Neural cell (in vitro differentiated cells): ENCODE data around the gene HEG1. TPM values are rescaled to one million over a fixed set of nuclear protein-coding genes. Genes with fewer than 3 reads are reported as not detected.

Source experiments
- H2AFZ ChIP-seq: fragments of 200-600, 300-800 bp; sonication (generic), shearing (Covaris generic); 2 replicates; pipeline ENCODE4 v1.6.0; 2014; ENCODE audit warnings: low read depth, mild to moderate bottlenecking, antibody characterized with exemption, low read length, moderate library complexity
- H3F3A ChIP-seq: fragments of 200-600 bp; shearing (Covaris generic); 2 replicates; pipeline ENCODE4 v1.6.1; 2016; ENCODE audit warnings: mild to moderate bottlenecking, moderate library complexity, mixed read lengths, antibody characterized with exemption, low read length; ENCODE audit not compliant: insufficient read depth, poor library complexity, severe bottlenecking
- H3K27ac ChIP-seq: fragments of 200-600, 300-800 bp; sonication (generic), shearing (Covaris generic); 2 replicates; pipeline ENCODE4 v1.5.1; 2014; ENCODE audit warnings: mild to moderate bottlenecking, low read length, moderate library complexity
- H3K27me3 ChIP-seq: fragments of 300-800, 200-600 bp; sonication (generic), shearing (Covaris generic); 2 replicates; pipeline ENCODE4 v1.6.0; 2014; ENCODE audit warnings: mild to moderate bottlenecking, low read depth, low read length, moderate library complexity; ENCODE audit not compliant: insufficient read depth
- H3K36me3 ChIP-seq: fragments of 300-800, 200-600 bp; sonication (generic), shearing (Covaris generic); 2 replicates; pipeline ENCODE4 v1.5.1; 2014; ENCODE audit warnings: mild to moderate bottlenecking, antibody characterized with exemption, low read length, moderate library complexity; ENCODE audit not compliant: insufficient read depth
- H3K4me2 ChIP-seq: fragments of 300-800, 200-600 bp; sonication (generic), shearing (Covaris generic); 2 replicates; pipeline ENCODE4 v1.6.0; 2014; ENCODE audit warnings: mild to moderate bottlenecking, low read length
- H3K4me3 ChIP-seq: fragments of 300-800, 200-600 bp; sonication (generic), shearing (Covaris generic); 2 replicates; pipeline ENCODE4 v1.5.1; 2014; ENCODE audit warnings: mild to moderate bottlenecking, low read length, moderate library complexity
- H3K79me2 ChIP-seq: fragments of 200-600 bp; shearing (Covaris generic); replicated peaks from 2 replicates; pipeline ENCODE4 v1.6.0; 2014; ENCODE audit warnings: mild to moderate bottlenecking, low read length, moderate library complexity; ENCODE audit not compliant: insufficient read depth
- H3K9ac ChIP-seq: fragments of 300-800, 200-600 bp; sonication (generic), shearing (Covaris generic); 2 replicates; pipeline ENCODE4 v1.6.1; 2016; ENCODE audit warnings: mild to moderate bottlenecking, low read length, mixed read lengths
- H3K9me2 ChIP-seq: fragments of 200-600 bp; shearing (Covaris generic); 2 replicates; pipeline ENCODE4 v1.6.1; 2016; ENCODE audit warnings: mild to moderate bottlenecking, low read length, mixed read lengths; ENCODE audit not compliant: insufficient read depth
- H3K9me3 ChIP-seq: fragments of 200-600, 300-800 bp; sonication (generic), shearing (Covaris generic); 2 replicates; pipeline ENCODE4 v1.6.1; 2016; ENCODE audit warnings: mild to moderate bottlenecking, mixed run types, low read length, moderate library complexity, mixed read lengths
- H4K20me1 ChIP-seq: fragments of 200-600 bp; shearing (Covaris generic); 2 replicates; pipeline ENCODE4 v1.6.1; 2016; ENCODE audit warnings: mild to moderate bottlenecking, mixed run types; ENCODE audit not compliant: insufficient read depth
- CTCF ChIP-seq: fragments of 450-650 bp; IDR thresholded peaks from 2 replicates; pipeline ENCODE4 v1.5.1; 2014; ENCODE audit warnings: antibody characterized with exemption, mild to moderate bottlenecking, moderate library complexity; ENCODE audit not compliant: poor library complexity, severe bottlenecking
- EP300 ChIP-seq: fragments of 450-650 bp; conservative IDR thresholded peaks from 2 replicates; pipeline ENCODE4 v1.6.1; 2014; ENCODE audit warnings: antibody characterized with exemption, mild to moderate bottlenecking, moderate library complexity; ENCODE audit not compliant: poor library complexity, severe bottlenecking
- EZH2 ChIP-seq: fragments of 200-600, 300-800 bp; shearing (Covaris generic), sonication (generic); IDR thresholded peaks from 2 replicates; pipeline ENCODE4 v1.6.1; 2014; ENCODE audit warnings: antibody characterized with exemption, low read length, borderline replicate concordance, mild to moderate bottlenecking; ENCODE audit not compliant: insufficient read depth, poor library complexity, severe bottlenecking
- MXI1 ChIP-seq: fragments of 450-650 bp; conservative IDR thresholded peaks from 2 replicates; pipeline ENCODE4 v1.6.1; 2014; ENCODE audit warnings: antibody characterized with exemption, mild to moderate bottlenecking; ENCODE audit not compliant: poor library complexity, severe bottlenecking
- POLR2AphosphoS5 ChIP-seq: IDR thresholded peaks from 2 replicates; pipeline ENCODE4 v1.6.1; 2012
- RAD21 ChIP-seq: fragments of 450-650 bp; conservative IDR thresholded peaks from 2 replicates; pipeline ENCODE4 v1.6.1; 2014; ENCODE audit warnings: antibody characterized with exemption, mild to moderate bottlenecking, moderate library complexity
- REST ChIP-seq: IDR thresholded peaks from 2 replicates; pipeline ENCODE4 v1.6.1; 2012; ENCODE audit warnings: borderline replicate concordance
- SMC3 ChIP-seq: fragments of 450-650 bp; conservative IDR thresholded peaks from 2 replicates; pipeline ENCODE4 v1.6.1; 2014; ENCODE audit warnings: antibody characterized with exemption, mild to moderate bottlenecking, moderate library complexity; ENCODE audit not compliant: poor library complexity
- polyA plus RNA-seq: library from polyadenylated mRNA; depleted of rRNA; stranded (reverse); fragments of >200 nt; gene quantifications from 2 replicates; pipeline ENCODE4 v1.2.3, GENCODE V29; 2014

The HEG1 gene
- polyA plus RNA-seq, 1 donor from 2014 or later: 0.48 TPM

GRCh38 chr3:125059488-125060245 is 3.9 kb upstream of the HEG1 start:
- Histone ChIP-seq H3K79me2 (no peaks in the 10 kb centered on the region), H3F3A (no peaks in the 10 kb centered on the region), H3K27me3 (peaks cover 20% of the 10 kb centered on the region), H3K9me2 (no peaks in the 10 kb centered on the region), H2AFZ (no peak overlapping the region), H3K4me2 (no peak overlapping the region), H3K27ac (no peak overlapping the region), H3K36me3 (no peaks in the 10 kb centered on the region), H3K4me3 (no peak overlapping the region), H3K9ac (no peak overlapping the region), H4K20me1 (no peaks in the 10 kb centered on the region), H3K9me3 (no peaks in the 10 kb centered on the region)
- TF ChIP-seq RAD21 (no peak), REST (no peak), EZH2 (no peak)

GRCh38 chr3:125058959-125059358 is 3.2 kb upstream of the HEG1 start:
- H2AFZ ChIP-seq: no peak overlapping the region
- H3K36me3 ChIP-seq: no peaks in the 10 kb centered on the region
- H3K4me3 ChIP-seq: no peak overlapping the region
- H3F3A ChIP-seq: no peaks in the 10 kb centered on the region
- peaks cover 26% of the 10 kb centered on the region for H3K27me3 ChIP-seq
- H3K9me2 ChIP-seq: no peaks in the 10 kb centered on the region
- H3K4me2 ChIP-seq: no peak overlapping the region
- no peaks in the 10 kb centered on the region for H3K9me3 ChIP-seq
- no peak overlapping the region for H3K27ac ChIP-seq
- H3K9ac ChIP-seq: no peak overlapping the region
- no peaks in the 10 kb centered on the region for H3K79me2 ChIP-seq
- TF ChIP-seq CTCF (no peak), EZH2 (no peak), REST (no peak), SMC3 (no peak), RAD21 (no peak), MXI1 (no peak), POLR2AphosphoS5 (no peak), EP300 (no peak)
- H4K20me1 ChIP-seq: no peaks in the 10 kb centered on the region
